NCI-H82 treated with DMSO at 0.1 percent for 48 hours (cell line): ENCODE results near the gene FRMD4A.

Experiments
- DNase-seq: peaks from one replicate; lab custom pipeline; 2025; ENCODE audit not compliant: unreplicated experiment; lab: John Stamatoyannopoulos, UW

Gene FRMD4A

DNA sequence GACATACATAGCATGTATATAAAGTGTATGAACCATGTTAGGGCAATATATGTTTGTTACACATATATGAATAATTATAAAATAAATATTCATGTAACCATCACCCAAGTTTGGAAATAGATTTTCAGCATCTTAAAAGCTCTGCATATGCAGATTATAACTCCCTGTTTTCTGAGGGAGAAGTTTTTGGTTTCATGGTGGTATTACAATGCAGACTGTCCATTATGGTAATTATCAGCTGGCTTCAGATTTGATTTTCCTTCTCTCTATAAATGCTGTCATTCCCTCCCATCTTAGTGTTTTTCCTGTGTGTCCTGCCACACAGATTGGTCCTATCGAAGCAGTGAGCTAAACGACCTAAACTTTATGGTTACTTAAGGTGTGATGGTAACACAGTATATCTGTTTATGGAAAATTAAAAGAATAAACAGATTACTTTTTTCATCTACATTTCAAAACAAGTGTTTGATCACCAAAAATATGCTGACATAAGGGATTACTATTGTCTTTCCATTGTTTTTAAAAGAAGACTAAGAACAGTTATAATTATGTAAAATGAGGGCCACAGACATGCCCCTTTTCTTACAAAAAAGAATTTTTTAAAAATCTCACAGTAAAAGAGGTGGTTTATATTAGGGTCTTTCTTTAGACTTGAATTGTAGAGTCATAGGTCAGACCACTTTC is 726.2 kb downstream of the FRMD4A start:
- no peak for DNase-seq

DNA sequence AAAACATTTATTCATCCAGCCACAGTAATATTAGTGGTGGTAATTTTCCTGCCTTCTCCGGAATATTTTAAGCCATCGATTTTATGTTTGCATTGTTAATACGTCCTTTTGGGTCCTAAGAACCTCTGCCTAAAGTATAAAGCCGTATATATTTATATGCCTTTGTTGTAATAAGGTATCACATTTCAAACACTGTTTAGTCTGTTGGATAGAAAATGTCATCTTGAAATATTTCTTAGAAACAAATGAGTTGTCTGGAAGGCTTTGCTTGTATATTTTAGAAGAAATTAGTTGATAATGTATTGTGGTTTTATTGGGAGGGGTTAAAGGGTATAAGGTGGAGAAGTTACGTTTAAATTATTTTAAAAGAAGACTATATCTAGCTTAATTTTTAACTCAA is 732.8 kb downstream of the FRMD4A start:
- DNase-seq: no peak

DNA sequence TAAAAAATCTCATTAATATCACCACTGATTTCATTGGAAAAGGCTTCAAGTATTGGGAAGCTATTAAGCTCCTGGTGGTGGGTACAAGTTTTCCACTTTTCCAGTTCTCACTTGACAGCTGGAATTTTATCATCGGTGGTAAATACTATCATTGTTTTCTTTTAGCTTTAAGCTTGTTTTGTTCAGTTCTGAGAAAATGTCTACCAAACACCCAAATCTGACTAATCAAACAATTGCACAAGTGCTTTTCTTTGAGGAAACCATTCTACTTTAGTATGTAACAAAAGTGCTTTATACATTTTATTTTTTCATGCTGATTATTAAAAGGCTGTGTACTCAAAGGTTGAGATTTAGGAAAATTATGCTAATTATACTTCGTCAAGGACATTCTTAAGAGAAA is 736.1 kb downstream of the FRMD4A start:
- no peak for DNase-seq
